Motor neuron (in vitro differentiated cells): Measurements from ENCODE around the gene MOCS3. TPM values are rescaled to one million over a fixed set of nuclear protein-coding genes. Genes with fewer than 3 reads are reported as not detected.

ENCODE experiments used
- ATAC-seq, 8 experiments: fragments of 200-7000 bp; cut with Tn5 transposase; replicated peaks in 6 of 8; 2 replicates each; pipeline ENCODE4 v1.8.0; 2021; ENCODE audit warnings: mild to moderate bottlenecking in 8 of 8, moderate library complexity in 8 of 8
- H3K27ac ChIP-seq, 2 donors: fragments of 250-450 bp; sonication (Bioruptor Pico); 2 replicates each; pipeline ENCODE4 v1.9.0; 2021; ENCODE audit warnings: antibody characterized with exemption in 2 of 2, mild to moderate bottlenecking in 2 of 2, moderate library complexity in 1 of 2
- H3K4me1 ChIP-seq, 2 donors: fragments of 250-450 bp; sonication (Bioruptor Pico); replicated peaks in 1 of 2; 2 replicates each; pipeline ENCODE4 v1.6.1; 2021; ENCODE audit warnings: antibody characterized with exemption in 2 of 2, mild to moderate bottlenecking in 2 of 2, moderate library complexity in 1 of 2
- H3K4me3 ChIP-seq, 5 donors: fragments of 250-450 bp; sonication (Bioruptor Pico); 2 replicates each; pipeline ENCODE4 v1.9.0; 2021; ENCODE audit warnings: antibody characterized with exemption in 5 of 5, mild to moderate bottlenecking in 5 of 5, moderate library complexity in 4 of 5
- WGBS, 10 experiments: fragments of 450-650 bp; shearing (Covaris generic); methylation state at CpG; one replicate each; pipeline ENCODE4 v1.0.0; 2022; 5-methylcytosine and 5-hydroxymethylcytosine counted together
- in situ Hi-C, 9 experiments: fragments of 400-800 bp; cut with MboI; loops; one replicate each; pipeline ENCODE4 v1.15.0; 2021; ENCODE audit warnings: low sequenced_read_pairs in 9 of 9, low pct_unique_long_range_greater_than_20kb in 2 of 9; ENCODE audit not compliant: unreplicated experiment in 9 of 9
- total RNA-seq, 8 experiments: library from RNA; unstranded; fragments of 300-600 nt; gene quantifications; 2 replicates each; pipeline versions ENCODE4 v1.2.3 to v1.2.4, GENCODE V29; 2022

Gene MOCS3
- total RNA-seq, 8 experiments from 2014 or later = 4.1 to 9.3 (median 6.0) TPM

GRCh38 chr20:51009303-51010042, 50.9 kb downstream of the MOCS3 start:
- Histone ChIP-seq H3K27ac (no peak overlapping the region), H3K4me3 (no peak overlapping the region), H3K4me1 (peaks cover 12 to 14% of the 10 kb centered on the region in 2 donors)
- ATAC-seq = no peak
- in situ Hi-C loops = no loop called here
- 60 to 100% (median 95%) methylated on average over 1 to 26 of the region's 58 CpGs for WGBS, 10 experiments

- in situ Hi-C loops = no loop called here
- WGBS, 10 experiments = 83 to 100% (median 100%) methylated on average over 1 to 10 of the region's 33 CpGs; no CpG with 5 or more reads in 5 of the 10 experiments
Observed at GRCh38 chr20:51010043-51010365, 51.4 kb downstream of the MOCS3 start.

GRCh38 chr20:51010932-51011331, 52.3 kb downstream of the MOCS3 start:
- Histone ChIP-seq H3K27ac (no peak overlapping the region), H3K4me1 (peaks cover 21 to 23% of the 10 kb centered on the region in 2 donors), H3K4me3 (no peak overlapping the region)
- in situ Hi-C loops = no loop called here
- peak in 3 of 8 experiments; percentile 55 to 65 (median 64) for ATAC-seq
- 97% methylated on average over 3 of the region's 3 CpGs; no CpG with 5 or more reads in 9 of the 10 experiments for WGBS, 10 experiments

More at GRCh38 chr20:51010043-51010365, 51.4 kb downstream of the MOCS3 start:
- Histone ChIP-seq H3K4me1 (peaks cover 17 to 19% of the 10 kb centered on the region in 2 donors), H3K27ac (no peak overlapping the region), H3K4me3 (no peak overlapping the region)
- ATAC-seq = no peak

GRCh38 chr20:51011479-51011878, 52.9 kb downstream of the MOCS3 start:
- Histone ChIP-seq H3K4me1 (peaks cover 21 to 23% of the 10 kb centered on the region in 2 donors), H3K27ac (no peak overlapping the region), H3K4me3 (no peak overlapping the region)
- no peak for ATAC-seq
- in situ Hi-C loops = no loop called here
- 67 to 100% (median 99%) methylated on average over 1 to 4 of the region's 4 CpGs; no CpG with 5 or more reads in 2 of the 10 experiments for WGBS, 10 experiments

- in situ Hi-C loops = no loop called here
- no peak for ATAC-seq
- WGBS, 10 experiments = 80 to 100% (median 93%) methylated on average over 1 to 3 of the region's 3 CpGs; no CpG with 5 or more reads in 5 of the 10 experiments
- Histone ChIP-seq H3K27ac (no peak overlapping the region), H3K4me1 (peaks cover 26 to 28% of the 10 kb centered on the region in 2 donors), H3K4me3 (no peak overlapping the region)
Observed at GRCh38 chr20:51012357-51012756, 53.7 kb downstream of the MOCS3 start.

Other genes starting within 250 kb of the MOCS3 start
- 10 to 100 TPM in 1 of 8 experiments, 1 to 10 TPM in 7; 1.5 to 12.7 (median 6.6) TPM for gene PARD6B, start 227.2 kb upstream of the MOCS3 start, total RNA-seq
- gene BCAS4, start 163.8 kb upstream of the MOCS3 start, total RNA-seq = 10 to 100 TPM in 4 of 8 experiments, 1 to 10 TPM in 4; 2.4 to 20.3 (median 12.0) TPM
- gene ADNP, start 27.4 kb upstream of the MOCS3 start, total RNA-seq = 100 to 1,000 TPM in 1 of 8 experiments, 10 to 100 TPM in 7; 11.6 to 121 (median 55.7) TPM
- 10 to 100 TPM; 44.3 to 99.6 (median 66.4) TPM for gene DPM1, start 286 bp upstream of the MOCS3 start, total RNA-seq
- gene KCNG1, start 64.3 kb downstream of the MOCS3 start, total RNA-seq = 10 to 100 TPM in 2 of 8 experiments, 1 to 10 TPM in 3, under 1 TPM in 3; 0.70 to 24.2 (median 5.7) TPM